Measurements from ENCODE around the gene GRK5.

DNA sequence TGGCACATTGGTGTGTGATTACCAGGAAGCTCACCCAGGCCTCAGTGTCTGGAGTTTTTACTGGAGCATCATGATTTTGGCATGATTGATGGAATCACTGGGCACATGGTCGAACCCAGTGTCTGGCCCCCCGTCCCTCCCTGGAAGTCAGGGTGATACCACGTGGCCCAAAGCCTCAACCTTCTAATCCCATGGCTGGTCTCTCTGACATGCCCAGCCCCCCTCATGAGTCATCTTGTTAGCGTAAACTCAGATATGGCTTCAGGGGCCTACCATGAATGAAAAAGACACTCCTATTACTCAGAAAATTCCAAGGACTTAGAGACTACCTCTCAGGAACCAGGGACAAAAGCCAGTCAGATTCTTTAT lies 109.3 kb downstream of the GRK5 start:
- TF ChIP-seq EGR1 (conservative IDR thresholded peaks at IDR 0.05) (no peak), ZNF354B (CRISPR knock-in tag; IDR thresholded peaks at IDR 0.05) (no peak), FOSL1 (tag; conservative IDR thresholded peaks at IDR 0.05) (peak; percentile 77), ZFX (CRISPR knock-in tag; IDR thresholded peaks at IDR 0.05) (peak; percentile 57), NCOR1 (IDR thresholded peaks at IDR 0.05) (no peak), SMARCC2 (IDR thresholded peaks at IDR 0.05; ENCODE audit: low read depth) (no peak), ZNF778 (CRISPR knock-in tag; IDR thresholded peaks at IDR 0.05) (no peak)
- TF ChIP-seq, protein P1, sequence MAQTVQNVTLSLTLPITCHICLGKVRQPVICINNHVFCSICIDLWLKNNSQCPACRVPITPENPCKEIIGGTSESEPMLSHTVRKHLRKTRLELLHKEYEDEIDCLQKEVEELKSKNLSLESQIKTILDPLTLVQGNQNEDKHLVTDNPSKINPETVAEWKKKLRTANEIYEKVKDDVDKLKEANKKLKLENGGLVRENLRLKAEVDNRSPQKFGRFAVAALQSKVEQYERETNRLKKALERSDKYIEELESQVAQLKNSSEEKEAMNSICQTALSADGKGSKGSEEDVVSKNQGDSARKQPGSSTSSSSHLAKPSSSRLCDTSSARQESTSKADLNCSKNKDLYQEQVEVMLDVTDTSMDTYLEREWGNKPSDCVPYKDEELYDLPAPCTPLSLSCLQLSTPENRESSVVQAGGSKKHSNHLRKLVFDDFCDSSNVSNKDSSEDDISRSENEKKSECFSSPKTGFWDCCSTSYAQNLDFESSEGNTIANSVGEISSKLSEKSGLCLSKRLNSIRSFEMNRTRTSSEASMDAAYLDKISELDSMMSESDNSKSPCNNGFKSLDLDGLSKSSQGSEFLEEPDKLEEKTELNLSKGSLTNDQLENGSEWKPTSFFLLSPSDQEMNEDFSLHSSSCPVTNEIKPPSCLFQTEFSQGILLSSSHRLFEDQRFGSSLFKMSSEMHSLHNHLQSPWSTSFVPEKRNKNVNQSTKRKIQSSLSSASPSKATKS (CRISPR knock-in tag; IDR thresholded peaks at IDR 0.05): no peak
- TF ChIP-seq, protein P2, sequence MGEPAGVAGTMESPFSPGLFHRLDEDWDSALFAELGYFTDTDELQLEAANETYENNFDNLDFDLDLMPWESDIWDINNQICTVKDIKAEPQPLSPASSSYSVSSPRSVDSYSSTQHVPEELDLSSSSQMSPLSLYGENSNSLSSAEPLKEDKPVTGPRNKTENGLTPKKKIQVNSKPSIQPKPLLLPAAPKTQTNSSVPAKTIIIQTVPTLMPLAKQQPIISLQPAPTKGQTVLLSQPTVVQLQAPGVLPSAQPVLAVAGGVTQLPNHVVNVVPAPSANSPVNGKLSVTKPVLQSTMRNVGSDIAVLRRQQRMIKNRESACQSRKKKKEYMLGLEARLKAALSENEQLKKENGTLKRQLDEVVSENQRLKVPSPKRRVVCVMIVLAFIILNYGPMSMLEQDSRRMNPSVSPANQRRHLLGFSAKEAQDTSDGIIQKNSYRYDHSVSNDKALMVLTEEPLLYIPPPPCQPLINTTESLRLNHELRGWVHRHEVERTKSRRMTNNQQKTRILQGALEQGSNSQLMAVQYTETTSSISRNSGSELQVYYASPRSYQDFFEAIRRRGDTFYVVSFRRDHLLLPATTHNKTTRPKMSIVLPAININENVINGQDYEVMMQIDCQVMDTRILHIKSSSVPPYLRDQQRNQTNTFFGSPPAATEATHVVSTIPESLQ (CRISPR knock-in tag; IDR thresholded peaks at IDR 0.05): no peak
- TF ChIP-seq, protein P3, sequence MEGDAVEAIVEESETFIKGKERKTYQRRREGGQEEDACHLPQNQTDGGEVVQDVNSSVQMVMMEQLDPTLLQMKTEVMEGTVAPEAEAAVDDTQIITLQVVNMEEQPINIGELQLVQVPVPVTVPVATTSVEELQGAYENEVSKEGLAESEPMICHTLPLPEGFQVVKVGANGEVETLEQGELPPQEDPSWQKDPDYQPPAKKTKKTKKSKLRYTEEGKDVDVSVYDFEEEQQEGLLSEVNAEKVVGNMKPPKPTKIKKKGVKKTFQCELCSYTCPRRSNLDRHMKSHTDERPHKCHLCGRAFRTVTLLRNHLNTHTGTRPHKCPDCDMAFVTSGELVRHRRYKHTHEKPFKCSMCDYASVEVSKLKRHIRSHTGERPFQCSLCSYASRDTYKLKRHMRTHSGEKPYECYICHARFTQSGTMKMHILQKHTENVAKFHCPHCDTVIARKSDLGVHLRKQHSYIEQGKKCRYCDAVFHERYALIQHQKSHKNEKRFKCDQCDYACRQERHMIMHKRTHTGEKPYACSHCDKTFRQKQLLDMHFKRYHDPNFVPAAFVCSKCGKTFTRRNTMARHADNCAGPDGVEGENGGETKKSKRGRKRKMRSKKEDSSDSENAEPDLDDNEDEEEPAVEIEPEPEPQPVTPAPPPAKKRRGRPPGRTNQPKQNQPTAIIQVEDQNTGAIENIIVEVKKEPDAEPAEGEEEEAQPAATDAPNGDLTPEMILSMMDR (IDR thresholded peaks at IDR 0.05 in 2 of 3, conservative IDR thresholded peaks at IDR 0.05 in 1 of 3; ENCODE audit: insufficient read depth in 2 of 3, low read depth in 1 of 3, low read length in 3 of 3): no peak

Measured in K562 (cell line).